ENCODE data around the gene CAMK2D. TPM values are rescaled to one million over a fixed set of nuclear protein-coding genes. Genes with fewer than 3 reads are reported as not detected.
"Not testable (repeated sequence)": the region's sequence is repeated elsewhere in the genome, so short reads cannot be mapped to it uniquely, and the experiment has no call there.

Gene CAMK2D
- total RNA-seq (2014; rRNA removed; shearing (Covaris generic); ENCODE audit: low replicate concordance), result 26.7 and 38.0 TPM in 2 replicates

GRCh38 chr4:113761620-113762185 is at the start of gene CAMK2D:
Gene CAMK2D, minus strand, starts transcription at chr4:113761738. Its CDS starts 670 bp downstream, at chr4:113761068.
- in situ Hi-C loops (cut with HindIII; ENCODE audit: low pct_unique_long_range_greater_than_20kb, low sequenced_read_pairs), result no loop called here

GRCh38 chr4:113810906-113811305 is 49.4 kb upstream of the CAMK2D start:
- in situ Hi-C loops (cut with HindIII; ENCODE audit: low pct_unique_long_range_greater_than_20kb, low sequenced_read_pairs), result no loop called here
- no peak for DNase-seq (ENCODE audit: low read depth)

More at GRCh38 chr4:113761620-113762185, at the start of gene CAMK2D:
- DNase-seq (ENCODE audit: low read depth), result peak; percentile 90

GRCh38 chr4:113809311-113809710 is 47.8 kb upstream of the CAMK2D start:
- no peak for DNase-seq (ENCODE audit: low read depth)
- in situ Hi-C loops (cut with HindIII; ENCODE audit: low pct_unique_long_range_greater_than_20kb, low sequenced_read_pairs), result no loop called here

- in situ Hi-C loops (cut with HindIII; ENCODE audit: low pct_unique_long_range_greater_than_20kb, low sequenced_read_pairs), result no loop called here
- no peak for DNase-seq (ENCODE audit: low read depth)
These were observed 45.3 kb upstream of the CAMK2D start for GRCh38 chr4:113806850-113807249.

- in situ Hi-C loops (cut with HindIII; ENCODE audit: low pct_unique_long_range_greater_than_20kb, low sequenced_read_pairs), result no loop called here
- no peak for DNase-seq (ENCODE audit: low read depth)
These were observed 40.3 kb upstream of the CAMK2D start for GRCh38 chr4:113801882-113802281.

- in situ Hi-C loops (cut with HindIII; ENCODE audit: low pct_unique_long_range_greater_than_20kb, low sequenced_read_pairs); DNase-seq (ENCODE audit: low read depth): not testable (repeated sequence)
These were observed 34.8 kb upstream of the CAMK2D start for GRCh38 chr4:113796381-113796780.

- no peak for DNase-seq (ENCODE audit: low read depth)
- in situ Hi-C loops (cut with HindIII; ENCODE audit: low pct_unique_long_range_greater_than_20kb, low sequenced_read_pairs), result no loop called here
These were observed 28.9 kb upstream of the CAMK2D start for GRCh38 chr4:113790478-113790877.

- no peak for DNase-seq (ENCODE audit: low read depth)
- in situ Hi-C loops (cut with HindIII; ENCODE audit: low pct_unique_long_range_greater_than_20kb, low sequenced_read_pairs), result no loop called here
These were observed 27.4 kb upstream of the CAMK2D start for GRCh38 chr4:113788888-113789287.

GRCh38 chr4:113785781-113786180 is 24.2 kb upstream of the CAMK2D start:
- in situ Hi-C loops (cut with HindIII; ENCODE audit: low pct_unique_long_range_greater_than_20kb, low sequenced_read_pairs), result no loop called here
- no peak for DNase-seq (ENCODE audit: low read depth)

GRCh38 chr4:113784497-113785250 is 23.1 kb upstream of the CAMK2D start:
- peak; percentile 10 for DNase-seq (ENCODE audit: low read depth)
- in situ Hi-C loops (cut with HindIII; ENCODE audit: low pct_unique_long_range_greater_than_20kb, low sequenced_read_pairs), result no loop called here

- in situ Hi-C loops (cut with HindIII; ENCODE audit: low pct_unique_long_range_greater_than_20kb, low sequenced_read_pairs), result no loop called here
- no peak for DNase-seq (ENCODE audit: low read depth)
These were observed 22.2 kb upstream of the CAMK2D start for GRCh38 chr4:113783701-113784100.

- in situ Hi-C loops (cut with HindIII; ENCODE audit: low pct_unique_long_range_greater_than_20kb, low sequenced_read_pairs), result no loop called here
- DNase-seq (ENCODE audit: low read depth), result no peak
These were observed 21.8 kb upstream of the CAMK2D start for GRCh38 chr4:113783289-113783688.

GRCh38 chr4:113781439-113782040 is 20.0 kb upstream of the CAMK2D start:
- no peak for DNase-seq (ENCODE audit: low read depth)
- in situ Hi-C loops (cut with HindIII; ENCODE audit: low pct_unique_long_range_greater_than_20kb, low sequenced_read_pairs), result no loop called here

- in situ Hi-C loops (cut with HindIII; ENCODE audit: low pct_unique_long_range_greater_than_20kb, low sequenced_read_pairs), result no loop called here
These were observed 15.1 kb upstream of the CAMK2D start for GRCh38 chr4:113776679-113777078.

GRCh38 chr4:113776016-113776415 is 14.5 kb upstream of the CAMK2D start:
- in situ Hi-C loops (cut with HindIII; ENCODE audit: low pct_unique_long_range_greater_than_20kb, low sequenced_read_pairs), result no loop called here
- no peak for DNase-seq (ENCODE audit: low read depth)

More at GRCh38 chr4:113776679-113777078, 15.1 kb upstream of the CAMK2D start:
- DNase-seq (ENCODE audit: low read depth), result no peak

- DNase-seq (ENCODE audit: low read depth), result no peak
- in situ Hi-C loops (cut with HindIII; ENCODE audit: low pct_unique_long_range_greater_than_20kb, low sequenced_read_pairs), result no loop called here
These were observed 12.2 kb upstream of the CAMK2D start for GRCh38 chr4:113773756-113774155.

GRCh38 chr4:113773014-113773413 is 11.5 kb upstream of the CAMK2D start:
- in situ Hi-C loops (cut with HindIII; ENCODE audit: low pct_unique_long_range_greater_than_20kb, low sequenced_read_pairs), result no loop called here
- DNase-seq (ENCODE audit: low read depth), result no peak

GRCh38 chr4:113772319-113772718 is 10.8 kb upstream of the CAMK2D start:
- no peak for DNase-seq (ENCODE audit: low read depth)
- in situ Hi-C loops (cut with HindIII; ENCODE audit: low pct_unique_long_range_greater_than_20kb, low sequenced_read_pairs), result no loop called here

GRCh38 chr4:113769744-113770143 is 8.2 kb upstream of the CAMK2D start:
- no peak for DNase-seq (ENCODE audit: low read depth)
- in situ Hi-C loops (cut with HindIII; ENCODE audit: low pct_unique_long_range_greater_than_20kb, low sequenced_read_pairs), result no loop called here
